Right lung (tissue), 5 donors: ENCODE data around the gene OTOG. TPM values are rescaled to one million over a fixed set of nuclear protein-coding genes. Genes with fewer than 3 reads are reported as not detected.

Experiments used
- DNase-seq, 2 donors: peaks; one replicate each; pipeline ENCODE4 v3.0.0-alpha.2; 2013
- polyA plus RNA-seq, 5 donors: library from polyadenylated mRNA; unstranded; fragments of 120-200 nt; gene quantifications; one replicate each; pipeline versions ENCODE4 v1.2.1 to v1.2.3, GENCODE V29; 2013; ENCODE audit warnings: inconsistent platforms in 1 of 5, low replicate concordance in 1 of 5; ENCODE audit not compliant: insufficient read length in 5 of 5, insufficient read depth in 1 of 5

OTOG gene
- polyA plus RNA-seq, 5 donors: 0.06 to 0.24 (median 0.14) TPM

- no peak for DNase-seq
These were observed 103.3 kb downstream of the OTOG start for GRCh38 chr11:17650127-17650911.

- DNase-seq: no peak
These were observed 104.0 kb downstream of the OTOG start for GRCh38 chr11:17651061-17651460.

- no peak for DNase-seq
These were observed 104.6 kb downstream of the OTOG start for GRCh38 chr11:17651681-17652080.

GRCh38 chr11:17652556-17652955, 105.5 kb downstream of the OTOG start:
- DNase-seq: no peak

- no peak for DNase-seq
These were observed 106.6 kb downstream of the OTOG start for GRCh38 chr11:17653611-17654010.

- DNase-seq: no peak
These were observed 108.6 kb downstream of the OTOG start for GRCh38 chr11:17655682-17656081.

GRCh38 chr11:17658211-17658610, 111.2 kb downstream of the OTOG start:
- DNase-seq: no peak

GRCh38 chr11:17668166-17668565, 121.1 kb downstream of the OTOG start:
- no peak for DNase-seq

- DNase-seq: no peak
These were observed 125.4 kb downstream of the OTOG start for GRCh38 chr11:17672469-17672868.

GRCh38 chr11:17673951-17674350, 126.9 kb downstream of the OTOG start:
- DNase-seq: no peak

GRCh38 chr11:17682848-17683247, 135.8 kb downstream of the OTOG start:
- DNase-seq: no peak

GRCh38 chr11:17683377-17684161, 136.5 kb downstream of the OTOG start:
- no peak for DNase-seq

- DNase-seq: no peak
These were observed 137.5 kb downstream of the OTOG start for GRCh38 chr11:17684550-17684949.

- no peak for DNase-seq
These were observed 139.3 kb downstream of the OTOG start for GRCh38 chr11:17686231-17686980.

- no peak for DNase-seq
These were observed 141.0 kb downstream of the OTOG start for GRCh38 chr11:17687946-17688670.

GRCh38 chr11:17691550-17691949, 144.5 kb downstream of the OTOG start:
- no peak for DNase-seq

GRCh38 chr11:17691976-17692375, 144.9 kb downstream of the OTOG start:
- DNase-seq: no peak

- no peak for DNase-seq
These were observed 145.9 kb downstream of the OTOG start for GRCh38 chr11:17692931-17693330.

- DNase-seq: no peak
These were observed 146.5 kb downstream of the OTOG start for GRCh38 chr11:17693531-17693930.

- no peak for DNase-seq
These were observed 147.5 kb downstream of the OTOG start for GRCh38 chr11:17694494-17695110.
